ENCODE measurements around the gene EP400. TPM values are rescaled to one million over a fixed set of nuclear protein-coding genes. Genes with fewer than 3 reads are reported as not detected.

EP400 gene
- total RNA-seq, 1 donor, result 14.5 TPM

DNA sequence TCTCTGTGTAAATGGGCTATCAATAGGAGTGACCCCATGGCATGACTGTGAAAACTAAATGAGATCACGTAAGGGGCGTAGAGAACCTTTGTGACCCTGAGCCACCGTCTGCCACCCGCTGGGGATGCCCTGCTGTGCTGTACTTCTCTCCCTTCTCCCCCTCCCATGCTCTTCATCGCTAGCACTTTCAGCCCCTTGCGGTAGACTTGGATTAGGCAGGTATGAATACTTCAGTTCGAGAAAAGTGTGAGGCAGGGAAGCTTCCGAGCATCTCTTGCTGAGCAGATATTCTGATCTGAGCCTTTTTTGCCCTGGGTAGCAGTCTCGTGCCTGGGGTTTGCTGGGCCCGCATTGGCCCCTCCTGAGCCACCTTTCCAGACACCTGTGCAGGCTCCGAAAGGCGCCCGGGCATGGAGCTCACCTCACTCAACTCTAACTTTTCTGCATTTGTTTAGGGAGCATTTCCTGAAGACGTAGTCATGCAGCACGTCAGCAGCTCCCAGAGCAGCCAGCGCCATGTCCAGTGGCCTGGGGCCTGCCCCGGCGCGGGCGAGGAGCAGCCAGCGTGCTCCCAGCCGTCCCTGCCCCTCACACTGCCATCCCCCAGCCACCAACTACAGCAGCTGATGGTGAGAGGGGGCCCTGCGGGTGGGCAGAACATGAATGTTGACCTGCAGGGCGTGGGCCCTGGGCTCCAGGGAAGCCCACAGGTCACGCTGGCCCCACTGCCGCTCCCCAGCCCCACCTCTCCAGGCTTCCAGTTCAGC lies 154.0 kb downstream of the EP400 start:
- H3K9me3 ChIP-seq (ENCODE audit: low read depth, low read length), result no peaks in the 10 kb centered on the region
- peaks cover 19% of the 10 kb centered on the region for H3K36me3 ChIP-seq (ENCODE audit: insufficient read depth, low read length)
- peaks cover 19% of the 10 kb centered on the region for H4K20me1 ChIP-seq (ENCODE audit: insufficient read depth, low read length)
- H2AFZ ChIP-seq (ENCODE audit: low read length), result no peak overlapping the region
- H3K4me3 ChIP-seq (ENCODE audit: insufficient read depth, low read length), result no peak overlapping the region
- no peak overlapping the region for H3K27ac ChIP-seq (ENCODE audit: low read depth, low read length)
- H3K4me2 ChIP-seq (ENCODE audit: insufficient read depth, low read length), result no peak overlapping the region
- peaks cover 29% of the 10 kb centered on the region for H3K79me2 ChIP-seq (ENCODE audit: insufficient read depth, low read length)
- H3K27me3 ChIP-seq (ENCODE audit: insufficient read depth, low read length), result no peaks in the 10 kb centered on the region
- TF ChIP-seq, protein P1, sequence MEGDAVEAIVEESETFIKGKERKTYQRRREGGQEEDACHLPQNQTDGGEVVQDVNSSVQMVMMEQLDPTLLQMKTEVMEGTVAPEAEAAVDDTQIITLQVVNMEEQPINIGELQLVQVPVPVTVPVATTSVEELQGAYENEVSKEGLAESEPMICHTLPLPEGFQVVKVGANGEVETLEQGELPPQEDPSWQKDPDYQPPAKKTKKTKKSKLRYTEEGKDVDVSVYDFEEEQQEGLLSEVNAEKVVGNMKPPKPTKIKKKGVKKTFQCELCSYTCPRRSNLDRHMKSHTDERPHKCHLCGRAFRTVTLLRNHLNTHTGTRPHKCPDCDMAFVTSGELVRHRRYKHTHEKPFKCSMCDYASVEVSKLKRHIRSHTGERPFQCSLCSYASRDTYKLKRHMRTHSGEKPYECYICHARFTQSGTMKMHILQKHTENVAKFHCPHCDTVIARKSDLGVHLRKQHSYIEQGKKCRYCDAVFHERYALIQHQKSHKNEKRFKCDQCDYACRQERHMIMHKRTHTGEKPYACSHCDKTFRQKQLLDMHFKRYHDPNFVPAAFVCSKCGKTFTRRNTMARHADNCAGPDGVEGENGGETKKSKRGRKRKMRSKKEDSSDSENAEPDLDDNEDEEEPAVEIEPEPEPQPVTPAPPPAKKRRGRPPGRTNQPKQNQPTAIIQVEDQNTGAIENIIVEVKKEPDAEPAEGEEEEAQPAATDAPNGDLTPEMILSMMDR (IDR thresholded peaks at IDR 0.05; ENCODE audit: extremely low read depth, low read depth, low read length), result no peak
- peak; percentile 26 for DNase-seq (ENCODE audit: insufficient read length, low spot score, missing footprints)
- H3K4me1 ChIP-seq (ENCODE audit: insufficient read depth, low read length), result peaks cover 11% of the 10 kb centered on the region

DNA sequence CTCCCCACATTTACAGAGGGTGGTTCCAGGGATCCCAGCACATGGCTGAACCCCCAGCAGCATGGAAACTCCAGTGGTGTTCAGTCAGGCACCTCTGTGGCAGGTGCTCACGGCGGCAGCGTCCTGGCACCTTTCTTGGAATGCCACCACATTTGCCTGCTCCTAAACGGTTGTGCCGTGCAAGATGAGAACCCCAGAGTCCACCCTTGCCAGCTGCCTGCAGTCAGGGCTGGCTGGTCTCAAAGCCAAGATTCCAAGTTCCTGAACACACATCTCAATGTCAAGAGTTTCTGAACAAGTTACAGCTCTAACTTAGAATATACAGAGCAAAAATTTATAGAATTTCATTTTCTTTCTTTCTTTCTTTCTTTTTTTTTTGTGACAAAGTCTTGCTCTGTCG lies 155.7 kb downstream of the EP400 start:
- Histone ChIP-seq H3K36me3 (ENCODE audit: insufficient read depth, low read length) (peaks cover 26% of the 10 kb centered on the region), H3K4me2 (ENCODE audit: insufficient read depth, low read length) (no peak overlapping the region), H3K79me2 (ENCODE audit: insufficient read depth, low read length) (peaks cover 21% of the 10 kb centered on the region), H3K9me3 (ENCODE audit: low read depth, low read length) (no peaks in the 10 kb centered on the region), H3K27me3 (ENCODE audit: insufficient read depth, low read length) (no peaks in the 10 kb centered on the region), H2AFZ (ENCODE audit: low read length) (no peak overlapping the region), H4K20me1 (ENCODE audit: insufficient read depth, low read length) (peaks cover 14% of the 10 kb centered on the region), H3K4me1 (ENCODE audit: insufficient read depth, low read length) (peaks cover 11% of the 10 kb centered on the region), H3K4me3 (ENCODE audit: insufficient read depth, low read length) (no peak overlapping the region), H3K27ac (ENCODE audit: low read depth, low read length) (no peak overlapping the region)
- peak; percentile 35 for DNase-seq (ENCODE audit: insufficient read length, low spot score, missing footprints)
- TF ChIP-seq, protein P1 (IDR thresholded peaks at IDR 0.05; ENCODE audit: extremely low read depth, low read depth, low read length), result no peak

DNA sequence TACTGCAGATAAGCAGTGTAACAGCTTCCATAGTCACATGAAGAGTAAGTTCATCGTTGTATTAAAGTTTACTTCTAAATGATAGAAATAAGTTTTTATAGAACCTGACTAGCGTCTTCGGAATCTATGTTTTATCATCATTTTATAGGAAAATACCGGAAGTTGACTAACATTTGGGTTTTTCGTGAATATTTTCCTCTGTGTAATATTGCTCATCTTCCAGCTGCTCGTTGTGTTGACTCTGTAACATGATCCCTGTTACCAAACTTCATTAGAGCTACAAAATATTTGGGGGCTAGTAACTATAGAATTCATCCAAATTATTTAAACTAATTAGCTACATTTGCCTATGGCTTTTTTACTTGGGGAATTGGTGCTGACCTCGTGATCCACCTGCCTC lies 157.2 kb downstream of the EP400 start:
- TF ChIP-seq, protein P1 (IDR thresholded peaks at IDR 0.05; ENCODE audit: extremely low read depth, low read depth, low read length), result no peak
- peak; percentile 88 for DNase-seq (ENCODE audit: insufficient read length, low spot score, missing footprints)
- H3K4me1 ChIP-seq (ENCODE audit: insufficient read depth, low read length), result peaks cover 11% of the 10 kb centered on the region
- H2AFZ ChIP-seq (ENCODE audit: low read length), result no peak overlapping the region
- peak overlapping the region; percentile 25 for H3K4me2 ChIP-seq (ENCODE audit: insufficient read depth, low read length)
- H4K20me1 ChIP-seq (ENCODE audit: insufficient read depth, low read length), result peaks cover 10% of the 10 kb centered on the region
- no peaks in the 10 kb centered on the region for H3K27me3 ChIP-seq (ENCODE audit: insufficient read depth, low read length)
- peaks cover 21% of the 10 kb centered on the region for H3K79me2 ChIP-seq (ENCODE audit: insufficient read depth, low read length)
- peak overlapping the region; percentile 76 for H3K27ac ChIP-seq (ENCODE audit: low read depth, low read length)
- H3K36me3 ChIP-seq (ENCODE audit: insufficient read depth, low read length), result peaks cover 34% of the 10 kb centered on the region
- H3K9me3 ChIP-seq (ENCODE audit: low read depth, low read length), result no peaks in the 10 kb centered on the region
- no peak overlapping the region for H3K4me3 ChIP-seq (ENCODE audit: insufficient read depth, low read length)

DNA sequence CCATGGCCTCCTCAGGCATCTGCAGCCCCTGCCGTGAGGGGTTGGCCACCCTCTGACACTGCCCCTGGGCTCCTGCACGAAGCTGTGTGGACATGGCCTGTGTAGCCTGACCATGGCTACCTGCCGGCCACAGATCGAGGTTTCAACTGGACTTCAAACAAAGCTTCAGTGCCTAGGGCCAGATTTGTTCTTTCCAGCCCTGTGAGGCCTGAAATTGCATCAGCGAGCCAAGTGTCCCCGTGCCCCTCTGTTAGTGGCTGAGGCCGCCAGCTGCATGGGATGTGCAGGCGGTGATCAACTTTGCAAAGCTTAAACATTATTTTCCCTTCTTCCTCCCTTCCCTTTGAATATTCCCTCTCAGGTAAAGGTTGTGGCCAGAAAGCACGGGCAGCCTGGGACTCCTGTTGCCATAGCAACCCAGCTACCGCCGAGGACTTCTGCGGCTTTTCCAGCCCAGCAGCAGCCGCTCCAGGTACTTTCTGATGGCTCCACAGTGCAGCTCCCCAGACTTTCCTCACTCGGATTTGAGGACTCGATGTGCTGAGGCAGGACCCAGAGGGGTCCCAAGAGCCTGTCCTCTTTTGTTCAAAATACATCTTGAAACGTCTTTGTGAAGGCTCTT lies 158.6 kb downstream of the EP400 start:
- TF ChIP-seq, protein P1 (IDR thresholded peaks at IDR 0.05; ENCODE audit: extremely low read depth, low read depth, low read length), result no peak
- no peak for DNase-seq (ENCODE audit: insufficient read length, low spot score, missing footprints)
- Histone ChIP-seq H3K79me2 (ENCODE audit: insufficient read depth, low read length) (peaks cover 17% of the 10 kb centered on the region), H3K27ac (ENCODE audit: low read depth, low read length) (no peak overlapping the region), H3K27me3 (ENCODE audit: insufficient read depth, low read length) (no peaks in the 10 kb centered on the region), H3K9me3 (ENCODE audit: low read depth, low read length) (no peaks in the 10 kb centered on the region), H3K4me2 (ENCODE audit: insufficient read depth, low read length) (no peak overlapping the region), H4K20me1 (ENCODE audit: insufficient read depth, low read length) (peaks cover 5% of the 10 kb centered on the region), H3K4me1 (ENCODE audit: insufficient read depth, low read length) (peaks cover 11% of the 10 kb centered on the region), H3K36me3 (ENCODE audit: insufficient read depth, low read length) (peaks cover 42% of the 10 kb centered on the region), H3K4me3 (ENCODE audit: insufficient read depth, low read length) (no peak overlapping the region), H2AFZ (ENCODE audit: low read length) (no peak overlapping the region)
